HG03457 (cell line): Measurements from ENCODE around the gene BACE1-AS.

Experiments
- ATAC-seq: cut with Tn5 transposase; IDR thresholded peaks from one replicate; pipeline ENCODE4 v1.9.1; 2021; ENCODE audit warnings: moderate number of reproducible peaks; ENCODE audit not compliant: unreplicated experiment

The BACE1-AS gene

GRCh38 chr11:117289795-117290194 is 1.4 kb upstream of the BACE1-AS start:
- no peak for ATAC-seq

DNA sequence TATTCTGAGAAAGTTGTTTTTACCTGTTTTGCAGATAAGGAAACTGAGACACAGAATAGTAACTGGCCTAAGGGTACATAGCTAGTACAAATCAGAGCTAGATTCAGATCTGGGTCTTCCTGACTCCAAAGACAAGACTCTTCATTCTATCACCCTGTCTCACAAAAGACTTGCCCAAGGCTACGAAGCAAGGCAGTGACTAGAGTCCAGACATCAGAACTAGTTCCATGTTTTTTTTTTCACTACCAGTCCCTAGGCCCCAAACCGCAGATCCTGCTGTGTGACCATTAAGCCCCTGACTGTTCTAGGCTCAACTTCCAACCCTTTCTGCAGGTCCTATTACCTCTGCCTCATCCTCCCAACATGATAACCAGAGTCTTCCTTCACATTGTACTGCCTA is 1.5 kb downstream of the BACE1-AS start:
- no peak for ATAC-seq

DNA sequence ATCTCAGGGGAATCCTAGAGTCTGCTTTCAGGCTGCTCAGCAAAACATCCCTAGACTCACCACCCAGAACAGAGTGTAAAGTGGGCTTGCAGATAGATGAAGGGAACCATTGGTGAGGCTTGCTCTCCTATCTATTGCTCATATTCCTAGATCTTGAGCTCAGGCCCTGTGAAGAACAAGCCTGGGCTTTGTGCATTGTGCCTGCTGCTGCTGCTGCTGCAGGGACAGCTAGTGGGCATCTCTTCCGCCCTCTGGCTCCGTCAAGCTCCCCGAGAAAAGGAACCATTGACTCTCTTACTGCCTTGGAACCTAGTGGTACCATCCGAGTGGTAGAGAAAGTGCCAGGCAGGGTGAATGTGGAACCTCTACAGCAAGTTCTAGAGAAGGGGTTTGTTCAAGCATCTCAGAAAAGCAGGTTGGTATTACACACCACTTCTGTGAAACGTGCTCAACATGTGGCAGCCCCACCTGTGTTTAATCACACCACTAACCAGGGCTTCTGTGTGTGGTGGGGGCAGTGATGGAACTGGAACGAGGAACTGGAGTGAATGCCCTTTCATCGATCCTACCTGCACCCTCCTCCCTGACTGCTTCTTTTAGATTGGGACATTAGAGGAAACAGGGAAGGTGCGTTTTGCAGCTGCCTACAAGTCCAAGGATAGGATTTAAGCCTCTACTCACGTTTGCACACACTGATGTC is 4.4 kb downstream of the BACE1-AS start:
- ATAC-seq, result no peak

- no peak for ATAC-seq
Measured at GRCh38 chr11:117296881-117297280, 5.7 kb downstream of the BACE1-AS start.

DNA sequence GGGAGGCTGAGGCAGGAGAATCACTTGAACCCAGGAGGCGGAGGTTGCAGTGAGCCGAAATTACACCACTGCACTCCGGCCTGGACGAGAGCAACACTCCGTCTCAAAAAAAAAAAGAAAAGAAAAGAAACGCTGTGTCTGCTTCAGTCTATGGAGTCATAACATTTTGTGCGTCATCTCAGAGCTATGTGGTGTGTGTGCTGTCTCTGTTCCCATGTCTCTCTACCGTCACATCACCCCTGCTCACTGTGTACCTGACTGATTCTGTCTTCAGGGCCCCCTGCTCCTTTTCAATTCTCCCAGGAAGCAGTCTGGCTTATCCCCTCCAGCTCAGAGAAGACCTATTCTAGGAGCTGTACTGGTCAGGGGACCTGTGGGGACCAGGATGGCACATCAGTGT is 7.0 kb downstream of the BACE1-AS start:
- ATAC-seq, result no peak

DNA sequence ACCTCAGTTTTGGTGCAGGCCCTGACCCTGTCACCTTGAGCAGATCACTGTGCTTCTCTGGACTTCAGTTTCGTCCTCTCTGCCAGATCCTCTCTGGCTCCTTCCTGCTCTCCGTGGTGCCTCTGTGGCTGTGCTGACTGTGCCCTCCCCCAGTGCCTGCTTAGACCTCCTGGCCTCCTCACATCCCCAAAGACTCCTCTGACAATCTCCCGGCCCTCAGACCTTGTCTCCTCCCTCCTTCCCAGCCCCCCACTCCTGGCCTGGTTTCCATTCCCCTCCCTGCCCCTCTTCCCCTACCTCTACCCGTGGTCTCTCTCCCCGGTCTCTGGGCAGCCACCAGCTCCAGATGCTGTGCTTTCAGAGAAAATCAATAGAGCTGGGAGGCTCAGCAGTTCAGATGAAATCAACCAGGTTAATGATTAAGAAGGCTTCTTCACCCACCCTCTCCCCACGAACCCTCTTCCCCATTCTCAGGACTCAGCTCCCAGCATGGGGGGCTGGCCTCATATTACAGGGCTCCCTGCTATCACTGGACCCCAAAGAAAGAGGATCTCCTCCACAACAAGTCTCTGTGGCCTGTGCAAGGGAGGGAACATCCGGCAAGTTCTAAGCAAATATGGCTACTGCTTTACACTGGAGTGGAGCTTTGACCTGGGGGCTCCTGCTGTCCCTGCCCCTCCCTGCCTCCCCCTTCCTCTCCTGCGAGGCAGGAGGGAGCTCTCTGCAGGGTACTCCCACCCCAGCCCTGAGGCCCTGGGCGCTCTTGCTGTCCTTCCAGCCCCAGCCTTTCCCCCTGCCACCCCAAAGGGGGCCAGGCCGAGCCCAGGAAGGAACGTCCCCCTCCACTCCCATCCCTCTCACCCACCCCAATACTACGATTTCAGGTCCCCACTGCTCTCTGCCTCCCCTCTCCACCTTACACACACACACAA is 8.5 kb downstream of the BACE1-AS start:
- ATAC-seq, result no peak

DNA sequence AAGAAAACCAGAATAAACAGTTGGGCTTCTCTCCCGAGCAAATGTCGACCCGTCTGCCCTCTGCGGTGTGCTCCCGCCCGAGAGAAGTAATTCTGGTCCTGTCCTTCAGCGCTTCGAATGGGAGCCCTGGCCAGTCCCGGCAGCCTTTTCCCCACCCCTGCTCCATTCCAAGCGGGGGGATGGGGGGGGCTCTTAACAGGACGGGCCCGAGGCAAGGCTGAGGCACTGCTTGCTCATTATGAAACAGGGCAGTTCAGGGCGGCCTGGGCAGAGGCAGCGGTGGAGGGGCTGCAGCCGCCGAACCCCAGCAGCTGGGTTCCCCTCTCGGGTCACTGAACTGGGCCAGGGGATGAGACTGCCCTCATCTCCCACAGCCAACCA is 9.1 kb downstream of the BACE1-AS start:
- ATAC-seq, result no peak

GRCh38 chr11:117300773-117301172 is 9.6 kb downstream of the BACE1-AS start:
- ATAC-seq, result no peak

GRCh38 chr11:117302228-117302627 is 11.1 kb downstream of the BACE1-AS start:
- ATAC-seq, result no peak

GRCh38 chr11:117303101-117303500 is 12.0 kb downstream of the BACE1-AS start:
- no peak for ATAC-seq

GRCh38 chr11:117303646-117304315 is 12.6 kb downstream of the BACE1-AS start:
- ATAC-seq, result no peak

DNA sequence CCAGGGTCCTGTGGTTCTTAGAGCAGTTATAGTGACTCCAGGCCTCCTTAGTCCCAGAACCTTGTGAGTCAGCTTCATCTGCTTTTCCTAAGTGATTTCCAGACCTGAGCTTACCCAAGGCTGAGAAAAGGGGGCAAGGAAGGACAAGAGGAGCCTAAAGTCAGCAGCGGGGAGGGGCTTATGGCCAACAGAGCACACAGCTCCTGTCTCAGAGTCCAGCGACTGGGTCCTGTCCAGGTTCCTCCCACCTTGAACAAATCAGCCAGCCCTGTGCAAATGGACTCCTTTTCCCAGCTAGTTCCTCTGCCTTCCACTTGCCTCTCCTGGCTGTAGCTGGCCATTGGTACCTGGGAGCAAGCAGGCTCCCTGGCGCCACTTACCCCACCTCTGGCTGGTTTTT is 14.0 kb downstream of the BACE1-AS start:
- no peak for ATAC-seq

DNA sequence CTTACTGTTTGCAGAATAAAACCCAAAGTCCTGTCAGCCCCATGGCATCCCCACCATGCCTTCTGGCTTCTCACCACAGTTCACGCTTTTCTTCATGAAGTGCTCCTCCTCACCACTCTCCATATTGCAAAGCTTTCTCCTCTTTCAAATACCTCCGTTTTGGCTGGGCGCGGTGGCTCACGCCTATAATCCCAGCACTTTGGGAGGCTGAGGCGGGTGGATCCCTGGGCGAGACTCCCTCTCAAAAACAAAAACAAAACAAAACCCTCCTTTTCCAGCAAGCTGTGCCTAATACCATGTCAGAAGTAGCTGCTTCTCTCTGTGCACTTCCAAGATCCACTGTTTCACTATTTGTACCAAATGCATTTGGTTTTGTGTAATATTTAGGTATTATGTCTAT is 18.2 kb downstream of the BACE1-AS start:
- ATAC-seq, result no peak

DNA sequence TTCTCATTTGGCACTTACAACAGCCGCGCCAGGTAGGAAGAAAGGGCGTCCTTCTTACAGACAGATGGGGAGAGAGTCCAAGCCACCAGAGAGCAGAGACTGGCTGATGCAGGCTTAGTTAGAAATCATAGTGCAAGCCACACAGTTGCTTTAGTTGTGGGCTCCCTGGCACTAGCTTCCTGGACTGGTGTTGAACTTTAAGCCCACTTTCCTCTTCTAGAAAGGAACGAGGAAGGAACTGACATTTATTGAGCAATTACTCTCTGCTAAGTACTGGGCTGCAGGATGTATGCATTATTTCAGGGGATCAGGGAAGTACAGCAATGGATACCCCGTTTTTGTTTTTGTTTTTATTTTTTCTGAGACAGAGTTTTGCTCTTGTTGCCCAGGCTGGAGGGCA is 21.9 kb downstream of the BACE1-AS start:
- no peak for ATAC-seq

DNA sequence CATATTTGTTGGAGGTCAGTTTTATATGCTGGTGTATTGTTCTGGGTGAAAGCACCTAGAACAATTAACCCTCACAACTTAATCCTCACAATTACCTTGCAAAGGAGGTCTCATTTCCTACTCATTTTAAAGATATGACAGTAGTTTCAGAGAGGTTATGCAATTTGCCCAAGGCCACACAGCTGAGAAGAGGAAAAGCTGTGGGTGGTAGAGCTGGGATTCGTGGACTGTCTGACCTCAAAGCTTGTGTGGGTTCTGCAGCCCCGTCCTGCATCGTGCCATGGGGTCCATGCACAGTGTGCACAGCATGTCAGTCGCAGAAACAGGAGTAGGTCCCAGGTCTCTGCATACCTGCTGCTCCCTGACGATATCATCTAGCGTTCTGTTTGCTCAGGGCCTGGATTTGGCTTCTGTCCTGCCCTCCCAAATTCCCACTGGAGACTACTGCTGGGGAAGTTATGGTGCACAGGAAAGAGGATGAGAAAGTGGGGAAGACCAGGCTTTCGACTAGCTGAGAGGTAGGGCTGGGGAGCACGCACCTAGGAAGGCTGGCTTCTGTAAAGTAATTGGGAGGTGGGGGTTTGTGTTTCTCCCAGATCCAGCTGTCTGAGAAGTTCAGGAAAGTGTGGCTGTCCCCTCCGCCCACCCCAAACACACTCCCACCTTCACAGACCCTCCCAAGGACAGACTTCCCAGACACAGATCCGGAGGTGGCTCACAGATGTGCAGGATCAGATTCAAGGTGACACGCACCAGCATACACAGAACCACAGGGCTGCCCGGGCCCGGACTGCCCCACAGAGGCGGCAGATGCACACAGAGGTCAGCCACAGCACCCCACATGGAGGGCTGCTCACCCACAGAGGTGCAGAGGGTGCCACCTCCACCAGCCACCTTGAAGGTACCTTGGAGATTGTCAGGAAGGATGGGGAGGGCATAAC is 23.0 kb downstream of the BACE1-AS start:
- ATAC-seq, result no peak

DNA sequence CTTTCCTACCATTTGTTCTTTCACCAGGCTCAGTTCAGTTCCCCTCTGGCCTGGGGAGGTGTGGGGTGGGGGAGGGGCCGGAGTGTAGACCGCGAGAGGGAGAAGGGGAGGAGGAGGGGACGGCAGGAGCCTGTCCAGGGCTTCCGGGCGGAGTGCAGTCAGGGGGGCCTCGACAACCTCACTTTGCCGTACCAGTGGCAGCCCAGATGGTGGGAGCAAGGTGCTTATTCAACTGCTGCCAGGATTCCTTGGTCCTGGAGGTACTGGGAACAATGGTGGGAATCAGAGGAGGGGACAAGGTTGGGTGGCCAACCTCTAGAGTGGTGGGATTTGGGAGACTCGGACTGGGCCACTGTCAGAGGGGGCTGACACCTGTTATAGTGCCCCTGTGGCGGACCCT is 23.7 kb downstream of the BACE1-AS start:
- ATAC-seq, result no peak

GRCh38 chr11:117315285-117316196 is 24.4 kb downstream of the BACE1-AS start:
- ATAC-seq, result no peak

- no peak for ATAC-seq
Measured at GRCh38 chr11:117316197-117316961, 25.2 kb downstream of the BACE1-AS start, which contains the start of gene BACE1. BACE1 (minus strand) TSS chr11:117316256; CDS start chr11:117315795, 461 bp downstream.

DNA sequence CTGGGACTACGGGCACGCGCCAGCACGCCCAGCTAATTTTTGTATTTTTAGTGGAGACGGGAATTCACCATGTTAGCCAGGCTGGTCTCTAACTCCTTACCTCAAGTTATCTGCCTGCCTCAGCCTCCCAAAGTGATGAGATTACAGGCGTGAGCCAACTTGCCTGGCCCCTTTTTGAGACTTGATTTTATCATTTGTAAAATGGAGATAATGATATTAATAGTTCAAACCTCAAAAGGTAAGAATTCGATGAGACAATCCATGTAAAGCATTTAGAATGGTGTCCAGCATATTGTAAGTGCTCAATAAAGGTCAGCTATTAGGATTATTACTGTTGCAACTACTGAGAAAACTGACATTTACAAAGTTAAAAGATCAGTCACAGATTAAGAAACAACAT is 27.6 kb downstream of the BACE1-AS start:
- ATAC-seq, result no peak
